SK-N-SH (cell line): ENCODE measurements around the gene SMAP2.

ENCODE experiments used
- EP300 ChIP-seq, 2 experiments: IDR thresholded peaks; 2 replicates each; pipeline versions ENCODE4 v1.4.0 to v1.6.1; 2012; ENCODE audit warnings: borderline replicate concordance in 1 of 2, low read depth in 1 of 2, low read length in 1 of 2
- MXI1 ChIP-seq: IDR thresholded peaks from 2 replicates; pipeline ENCODE4 v1.6.1; 2012; ENCODE audit warnings: mild to moderate bottlenecking, low read depth, low read length, improper control_type of control experiment
- ZBTB33 ChIP-seq: IDR thresholded peaks from 2 replicates; pipeline ENCODE4 v1.4.0; 2012; ENCODE audit warnings: low read depth, borderline replicate concordance
- TF ChIP-seq, protein P1 (sequence below): fragments of 200-600 bp; sonication (generic); IDR thresholded peaks from 2 replicates; pipeline ENCODE4 v1.6.1; 2017; ENCODE audit warnings: antibody characterized with exemption, mild to moderate bottlenecking, moderate library complexity
- TF ChIP-seq, protein P2 (sequence below): fragments of 150-350 bp; IDR thresholded peaks from 2 replicates; pipeline ENCODE4 v1.6.1; 2017; ENCODE audit warnings: antibody characterized with exemption, low read length, low read depth, borderline replicate concordance

GRCh38 chr1:40362699-40363098 is 10.8 kb upstream of the SMAP2 start:
- TF ChIP-seq MXI1 (no peak), EP300 (IDR thresholded peaks at IDR 0.05; ENCODE audit: borderline replicate concordance in 1 of 2, low read depth in 1 of 2, low read length in 1 of 2) (no peak), ZBTB33 (no peak)
- TF ChIP-seq, protein P1, sequence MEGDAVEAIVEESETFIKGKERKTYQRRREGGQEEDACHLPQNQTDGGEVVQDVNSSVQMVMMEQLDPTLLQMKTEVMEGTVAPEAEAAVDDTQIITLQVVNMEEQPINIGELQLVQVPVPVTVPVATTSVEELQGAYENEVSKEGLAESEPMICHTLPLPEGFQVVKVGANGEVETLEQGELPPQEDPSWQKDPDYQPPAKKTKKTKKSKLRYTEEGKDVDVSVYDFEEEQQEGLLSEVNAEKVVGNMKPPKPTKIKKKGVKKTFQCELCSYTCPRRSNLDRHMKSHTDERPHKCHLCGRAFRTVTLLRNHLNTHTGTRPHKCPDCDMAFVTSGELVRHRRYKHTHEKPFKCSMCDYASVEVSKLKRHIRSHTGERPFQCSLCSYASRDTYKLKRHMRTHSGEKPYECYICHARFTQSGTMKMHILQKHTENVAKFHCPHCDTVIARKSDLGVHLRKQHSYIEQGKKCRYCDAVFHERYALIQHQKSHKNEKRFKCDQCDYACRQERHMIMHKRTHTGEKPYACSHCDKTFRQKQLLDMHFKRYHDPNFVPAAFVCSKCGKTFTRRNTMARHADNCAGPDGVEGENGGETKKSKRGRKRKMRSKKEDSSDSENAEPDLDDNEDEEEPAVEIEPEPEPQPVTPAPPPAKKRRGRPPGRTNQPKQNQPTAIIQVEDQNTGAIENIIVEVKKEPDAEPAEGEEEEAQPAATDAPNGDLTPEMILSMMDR: no peak
- TF ChIP-seq, protein P2, sequence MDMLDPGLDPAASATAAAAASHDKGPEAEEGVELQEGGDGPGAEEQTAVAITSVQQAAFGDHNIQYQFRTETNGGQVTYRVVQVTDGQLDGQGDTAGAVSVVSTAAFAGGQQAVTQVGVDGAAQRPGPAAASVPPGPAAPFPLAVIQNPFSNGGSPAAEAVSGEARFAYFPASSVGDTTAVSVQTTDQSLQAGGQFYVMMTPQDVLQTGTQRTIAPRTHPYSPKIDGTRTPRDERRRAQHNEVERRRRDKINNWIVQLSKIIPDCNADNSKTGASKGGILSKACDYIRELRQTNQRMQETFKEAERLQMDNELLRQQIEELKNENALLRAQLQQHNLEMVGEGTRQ: no peak
